ENCODE data around the gene BARX2.

Gene BARX2

DNA sequence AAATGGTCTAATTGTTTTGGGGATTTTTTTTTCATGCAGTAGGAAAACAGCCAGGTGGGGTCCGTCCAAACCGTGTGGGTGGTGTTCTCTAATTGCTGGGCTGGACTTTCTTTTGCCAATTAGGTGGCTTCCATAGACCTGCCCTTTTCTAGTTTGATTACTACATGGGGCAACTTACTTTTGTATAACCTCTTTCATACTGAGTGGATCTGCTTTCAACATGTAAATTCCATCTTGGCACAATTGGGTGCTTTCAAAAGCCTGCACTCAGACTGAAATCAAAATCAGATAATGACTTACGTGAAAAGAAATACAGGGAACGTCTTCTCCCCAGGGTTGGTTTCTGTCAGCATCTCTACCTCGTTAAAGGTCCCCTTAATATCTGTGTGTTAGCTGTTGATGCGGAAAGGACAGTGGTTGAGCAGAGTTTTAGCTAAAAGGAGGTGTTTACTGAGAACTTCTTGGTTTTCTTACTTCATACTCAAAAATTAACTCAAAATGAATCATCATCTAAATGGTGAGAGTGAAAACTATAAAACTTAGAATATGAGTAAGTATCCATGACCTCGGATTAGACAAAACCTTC is 72.1 kb downstream of the BARX2 start:
- Histone ChIP-seq H2AFZ (ENCODE audit: low read length) (no peak overlapping the region), H3K27me3 (ENCODE audit: insufficient read depth, low read length) (no peaks in the 10 kb centered on the region), H3K4me3 (ENCODE audit: low read depth, low read length, poor library complexity, severe bottlenecking) (no peak overlapping the region), H3K9ac (ENCODE audit: low read length) (no peak overlapping the region), H3K4me2 (ENCODE audit: low read length) (no peak overlapping the region), H3K27ac (ENCODE audit: low read depth, low read length, poor library complexity, severe bottlenecking) (no peak overlapping the region), H3K36me3 (ENCODE audit: insufficient read depth, low read length) (no peaks in the 10 kb centered on the region), H3K79me2 (ENCODE audit: insufficient read depth, low read length) (no peaks in the 10 kb centered on the region), H3F3A (ENCODE audit: insufficient read depth, low read length) (no peaks in the 10 kb centered on the region), H3K9me2 (ENCODE audit: low read depth, low read length) (no peaks in the 10 kb centered on the region), H3K9me3 (ENCODE audit: low read length) (no peaks in the 10 kb centered on the region), H3K4me1 (ENCODE audit: insufficient read depth, low read length, severe bottlenecking) (no peaks in the 10 kb centered on the region), H4K20me1 (ENCODE audit: insufficient read depth, low read length) (no peaks in the 10 kb centered on the region)
- TF ChIP-seq EZH2 (IDR thresholded peaks at IDR 0.05; ENCODE audit: borderline replicate concordance, low read length), result no peak
- TF ChIP-seq, protein P1, sequence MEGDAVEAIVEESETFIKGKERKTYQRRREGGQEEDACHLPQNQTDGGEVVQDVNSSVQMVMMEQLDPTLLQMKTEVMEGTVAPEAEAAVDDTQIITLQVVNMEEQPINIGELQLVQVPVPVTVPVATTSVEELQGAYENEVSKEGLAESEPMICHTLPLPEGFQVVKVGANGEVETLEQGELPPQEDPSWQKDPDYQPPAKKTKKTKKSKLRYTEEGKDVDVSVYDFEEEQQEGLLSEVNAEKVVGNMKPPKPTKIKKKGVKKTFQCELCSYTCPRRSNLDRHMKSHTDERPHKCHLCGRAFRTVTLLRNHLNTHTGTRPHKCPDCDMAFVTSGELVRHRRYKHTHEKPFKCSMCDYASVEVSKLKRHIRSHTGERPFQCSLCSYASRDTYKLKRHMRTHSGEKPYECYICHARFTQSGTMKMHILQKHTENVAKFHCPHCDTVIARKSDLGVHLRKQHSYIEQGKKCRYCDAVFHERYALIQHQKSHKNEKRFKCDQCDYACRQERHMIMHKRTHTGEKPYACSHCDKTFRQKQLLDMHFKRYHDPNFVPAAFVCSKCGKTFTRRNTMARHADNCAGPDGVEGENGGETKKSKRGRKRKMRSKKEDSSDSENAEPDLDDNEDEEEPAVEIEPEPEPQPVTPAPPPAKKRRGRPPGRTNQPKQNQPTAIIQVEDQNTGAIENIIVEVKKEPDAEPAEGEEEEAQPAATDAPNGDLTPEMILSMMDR (IDR thresholded peaks at IDR 0.05; ENCODE audit: low read length), result no peak

DNA sequence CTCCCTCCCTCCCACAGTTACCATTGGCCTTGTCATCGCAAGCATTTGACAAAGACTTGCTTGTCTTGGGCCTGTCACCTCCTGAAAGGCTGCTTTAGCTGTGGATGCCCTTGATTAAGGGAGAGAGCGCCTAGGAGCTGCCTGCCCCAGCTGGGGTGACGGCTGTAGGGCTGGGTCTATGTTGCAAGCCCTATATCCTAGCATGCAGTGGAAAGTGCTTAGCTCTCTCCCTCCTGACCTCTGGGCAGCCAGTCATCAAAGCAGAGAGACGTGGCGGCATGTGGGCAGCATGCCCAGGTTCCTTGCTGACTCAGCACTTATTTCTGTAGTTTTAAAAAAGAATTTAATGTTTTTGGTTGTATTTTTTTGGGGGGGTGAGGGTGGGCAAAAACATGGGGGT is 75.9 kb downstream of the BARX2 start:
- H2AFZ ChIP-seq (ENCODE audit: low read length), result no peak overlapping the region

DNA sequence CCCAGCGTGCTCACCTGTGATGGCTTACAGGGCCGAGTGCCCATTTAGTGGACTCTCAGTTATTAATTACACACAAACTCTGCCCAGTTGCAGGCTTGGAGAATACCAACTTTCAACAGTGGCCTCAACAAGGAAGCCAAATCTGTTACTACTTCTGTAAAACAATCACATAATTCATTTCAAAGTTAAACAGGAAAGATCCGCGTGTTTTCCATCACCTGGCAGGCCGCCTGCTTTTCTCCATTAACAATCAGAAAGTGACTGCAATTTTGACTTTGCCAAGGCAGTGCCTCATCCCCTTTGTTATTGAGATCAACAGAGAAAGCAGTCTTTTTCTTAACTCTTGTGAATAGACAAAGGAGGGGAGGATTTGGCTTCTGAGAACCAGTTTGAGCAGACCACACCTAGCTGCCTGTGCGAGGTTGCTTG is 77.7 kb downstream of the BARX2 start:
- H3K4me2 ChIP-seq (ENCODE audit: low read length), result no peak overlapping the region

More for the DNA sequence above, 75.9 kb downstream of the BARX2 start:
- no peaks in the 10 kb centered on the region for H3K4me1 ChIP-seq (ENCODE audit: insufficient read depth, low read length, severe bottlenecking)
- H3K36me3 ChIP-seq (ENCODE audit: insufficient read depth, low read length), result no peaks in the 10 kb centered on the region
- H3K79me2 ChIP-seq (ENCODE audit: insufficient read depth, low read length), result no peaks in the 10 kb centered on the region
- H3K27ac ChIP-seq (ENCODE audit: low read depth, low read length, poor library complexity, severe bottlenecking), result no peak overlapping the region
- H4K20me1 ChIP-seq (ENCODE audit: insufficient read depth, low read length), result no peaks in the 10 kb centered on the region
- H3K4me2 ChIP-seq (ENCODE audit: low read length), result no peak overlapping the region
- no peak overlapping the region for H3K4me3 ChIP-seq (ENCODE audit: low read depth, low read length, poor library complexity, severe bottlenecking)
- H3K27me3 ChIP-seq (ENCODE audit: insufficient read depth, low read length), result no peaks in the 10 kb centered on the region
- H3K9me2 ChIP-seq (ENCODE audit: low read depth, low read length), result no peaks in the 10 kb centered on the region
- H3F3A ChIP-seq (ENCODE audit: insufficient read depth, low read length), result no peaks in the 10 kb centered on the region
- no peaks in the 10 kb centered on the region for H3K9me3 ChIP-seq (ENCODE audit: low read length)
- no peak overlapping the region for H3K9ac ChIP-seq (ENCODE audit: low read length)
- TF ChIP-seq, protein P1 (IDR thresholded peaks at IDR 0.05; ENCODE audit: low read length), result no peak
- TF ChIP-seq EZH2 (IDR thresholded peaks at IDR 0.05; ENCODE audit: borderline replicate concordance, low read length), result no peak

More for the DNA sequence above, 77.7 kb downstream of the BARX2 start:
- no peak for TF ChIP-seq EZH2 (IDR thresholded peaks at IDR 0.05; ENCODE audit: borderline replicate concordance, low read length)
- TF ChIP-seq, protein P1 (IDR thresholded peaks at IDR 0.05; ENCODE audit: low read length), result no peak
- H3K9me2 ChIP-seq (ENCODE audit: low read depth, low read length), result no peaks in the 10 kb centered on the region
- H3K79me2 ChIP-seq (ENCODE audit: insufficient read depth, low read length), result no peaks in the 10 kb centered on the region
- no peak overlapping the region for H3K9ac ChIP-seq (ENCODE audit: low read length)
- H3K4me1 ChIP-seq (ENCODE audit: insufficient read depth, low read length, severe bottlenecking), result no peaks in the 10 kb centered on the region
- H3K27me3 ChIP-seq (ENCODE audit: insufficient read depth, low read length), result no peaks in the 10 kb centered on the region
- H3F3A ChIP-seq (ENCODE audit: insufficient read depth, low read length), result no peaks in the 10 kb centered on the region
- no peaks in the 10 kb centered on the region for H3K36me3 ChIP-seq (ENCODE audit: insufficient read depth, low read length)
- no peak overlapping the region for H3K4me3 ChIP-seq (ENCODE audit: low read depth, low read length, poor library complexity, severe bottlenecking)
- H2AFZ ChIP-seq (ENCODE audit: low read length), result no peak overlapping the region
- no peaks in the 10 kb centered on the region for H4K20me1 ChIP-seq (ENCODE audit: insufficient read depth, low read length)
- H3K27ac ChIP-seq (ENCODE audit: low read depth, low read length, poor library complexity, severe bottlenecking), result no peak overlapping the region
- H3K9me3 ChIP-seq (ENCODE audit: low read length), result no peaks in the 10 kb centered on the region
